Astrocyte of the spinal cord (primary cell): ENCODE results near the gene PHPT1.

Experiments
- DNase-seq: peaks from one replicate; pipeline ENCODE4 v3.0.0; 2011; ENCODE audit warnings: low read depth, low spot score
- H3K4me3 ChIP-seq: 2 replicates; pipeline ENCODE4 v1.5.1; 2011; ENCODE audit warnings: low read depth, mild to moderate bottlenecking, low read length, moderate library complexity
- CTCF ChIP-seq: IDR thresholded peaks from 2 replicates; pipeline ENCODE4 v1.5.1; 2012; ENCODE audit warnings: low read depth, mild to moderate bottlenecking, low read length, inconsistent platforms
- in situ Hi-C: cut with HindIII; loops from 2 replicates; pipeline ENCODE4 v1.10.0; 2017; ENCODE audit warnings: low sequenced_read_pairs

PHPT1 gene

GRCh38 chr9:136847826-136848392 lies 1.3 kb upstream of the PHPT1 start:
- no peak for TF ChIP-seq CTCF
- peak; percentile 83 for DNase-seq
- H3K4me3 ChIP-seq = peak overlapping the region; percentile 86
- in situ Hi-C loops = no loop called here

- DNase-seq = no peak
- TF ChIP-seq CTCF = no peak
- in situ Hi-C loops = no loop called here
- peak overlapping the region; percentile 86 for H3K4me3 ChIP-seq
Measured at GRCh38 chr9:136848393-136849037, 694 bp upstream of the PHPT1 start.

- TF ChIP-seq CTCF = no peak
- DNase-seq = no peak
- peak overlapping the region; percentile 86 for H3K4me3 ChIP-seq
- in situ Hi-C loops = no loop called here
Measured at GRCh38 chr9:136849960-136850865, 1.0 kb downstream of the PHPT1 start.

GRCh38 chr9:136850866-136851775 lies 1.9 kb downstream of the PHPT1 start:
- in situ Hi-C loops = no loop called here
- no peak for TF ChIP-seq CTCF
- no peak for DNase-seq
- H3K4me3 ChIP-seq = no peak overlapping the region

- TF ChIP-seq CTCF = no peak
- DNase-seq = no peak
- in situ Hi-C loops = no loop called here
- no peak within 1 kb of the TSS for H3K4me3 ChIP-seq
Measured at GRCh38 chr9:136851941-136852663, 2.9 kb downstream of the PHPT1 start, which contains the start of gene MAMDC4. MAMDC4 (plus strand) TSS chr9:136852346; CDS start chr9:136852417, 71 bp downstream.
